ENCODE measurements around the gene FBN1. TPM values are rescaled to one million over a fixed set of nuclear protein-coding genes. Genes with fewer than 3 reads are reported as not detected.

FBN1 gene
- total RNA-seq, 1 experiment from 2014 or later: 1.1 TPM

GRCh38 chr15:48592221-48592731 lies 53.2 kb downstream of the FBN1 start:
- Mint-ChIP-seq H3K9me3 (ENCODE audit: low read depth, unreplicated experiment) (no peaks in the 10 kb centered on the region), H3K36me3 (ENCODE audit: insufficient read depth, unreplicated experiment) (no peaks in the 10 kb centered on the region), H3K4me1 (ENCODE audit: low read depth, unreplicated experiment) (no peaks in the 10 kb centered on the region), H3K27me3 (ENCODE audit: unreplicated experiment) (no peaks in the 10 kb centered on the region), H3K27ac (ENCODE audit: unreplicated experiment) (no peak overlapping the region), H3K4me3 (ENCODE audit: low read depth, unreplicated experiment) (no peak overlapping the region)
- BruUV-seq (replicated peaks): no TSS peak
- CTCF ChIA-PET: no interaction called here
- no peak for TF ChIP-seq CTCF (IDR thresholded peaks at IDR 0.05; ENCODE audit: unreplicated experiment)
- intact Hi-C loops (cut with micrococcal nuclease; ENCODE audit: unreplicated experiment): no loop called here
- no peak for DNase-seq

GRCh38 chr15:48590723-48591122 lies 54.8 kb downstream of the FBN1 start:
- Mint-ChIP-seq H3K27me3 (ENCODE audit: unreplicated experiment) (no peaks in the 10 kb centered on the region), H3K4me3 (ENCODE audit: low read depth, unreplicated experiment) (no peak overlapping the region), H3K9me3 (ENCODE audit: low read depth, unreplicated experiment) (no peaks in the 10 kb centered on the region), H3K4me1 (ENCODE audit: low read depth, unreplicated experiment) (no peaks in the 10 kb centered on the region), H3K36me3 (ENCODE audit: insufficient read depth, unreplicated experiment) (no peaks in the 10 kb centered on the region), H3K27ac (ENCODE audit: unreplicated experiment) (no peak overlapping the region)
- BruUV-seq (replicated peaks): no TSS peak
- TF ChIP-seq CTCF (IDR thresholded peaks at IDR 0.05; ENCODE audit: unreplicated experiment): no peak
- CTCF ChIA-PET: no interaction called here
- intact Hi-C loops (cut with micrococcal nuclease; ENCODE audit: unreplicated experiment): no loop called here
- DNase-seq: no peak

- H3K27ac Mint-ChIP-seq (ENCODE audit: unreplicated experiment): no peak overlapping the region
- DNase-seq: no peak
- no peaks in the 10 kb centered on the region for H3K27me3 Mint-ChIP-seq (ENCODE audit: unreplicated experiment)
- intact Hi-C loops (cut with micrococcal nuclease; ENCODE audit: unreplicated experiment): no loop called here
- H3K36me3 Mint-ChIP-seq (ENCODE audit: insufficient read depth, unreplicated experiment): no peaks in the 10 kb centered on the region
- no TSS peak for BruUV-seq (replicated peaks)
- H3K4me1 Mint-ChIP-seq (ENCODE audit: low read depth, unreplicated experiment): no peaks in the 10 kb centered on the region
- H3K4me3 Mint-ChIP-seq (ENCODE audit: low read depth, unreplicated experiment): no peak overlapping the region
- no peaks in the 10 kb centered on the region for H3K9me3 Mint-ChIP-seq (ENCODE audit: low read depth, unreplicated experiment)
- CTCF ChIA-PET: interaction anchor here (0.6 kb wide), 1 partner anchor 53 kb away, joined by 3 read pairs; no protein-coding TSS in a partner anchor
- TF ChIP-seq CTCF (IDR thresholded peaks at IDR 0.05; ENCODE audit: unreplicated experiment): no peak
Observed at GRCh38 chr15:48584812-48585563, 60.5 kb downstream of the FBN1 start.

GRCh38 chr15:48584090-48584811 lies 61.3 kb downstream of the FBN1 start:
- intact Hi-C loops (cut with micrococcal nuclease; ENCODE audit: unreplicated experiment): no loop called here
- CTCF ChIA-PET: no interaction called here
- no peak overlapping the region for H3K4me3 Mint-ChIP-seq (ENCODE audit: low read depth, unreplicated experiment)
- no peaks in the 10 kb centered on the region for H3K36me3 Mint-ChIP-seq (ENCODE audit: insufficient read depth, unreplicated experiment)
- no peaks in the 10 kb centered on the region for H3K9me3 Mint-ChIP-seq (ENCODE audit: low read depth, unreplicated experiment)
- no peaks in the 10 kb centered on the region for H3K4me1 Mint-ChIP-seq (ENCODE audit: low read depth, unreplicated experiment)
- DNase-seq: no peak
- no peak for TF ChIP-seq CTCF (IDR thresholded peaks at IDR 0.05; ENCODE audit: unreplicated experiment)
- no peaks in the 10 kb centered on the region for H3K27me3 Mint-ChIP-seq (ENCODE audit: unreplicated experiment)
- H3K27ac Mint-ChIP-seq (ENCODE audit: unreplicated experiment): no peak overlapping the region
- BruUV-seq (replicated peaks): no TSS peak
